Measurements from ENCODE around the gene CEP128.

DNA sequence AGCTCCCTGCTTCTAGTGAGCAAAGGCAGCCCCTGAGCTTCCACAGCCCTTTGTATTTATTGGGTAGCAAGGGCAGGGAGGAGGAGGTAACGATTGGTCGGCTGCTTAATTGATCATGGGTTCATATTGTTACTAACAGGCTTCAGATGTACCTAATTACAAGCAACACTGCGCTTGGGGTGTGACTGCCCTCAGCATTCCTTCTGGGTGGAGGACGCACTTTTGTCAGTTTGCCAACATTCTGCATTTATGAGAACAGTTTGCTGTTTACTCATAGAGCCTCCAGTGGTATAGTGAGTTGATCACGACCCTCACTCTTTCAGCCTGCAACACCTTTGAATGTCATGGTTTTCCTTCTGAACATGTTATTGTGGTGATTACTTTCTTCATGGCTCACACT is 23.5 kb upstream of the CEP128 start:
- TF ChIP-seq, protein P1, sequence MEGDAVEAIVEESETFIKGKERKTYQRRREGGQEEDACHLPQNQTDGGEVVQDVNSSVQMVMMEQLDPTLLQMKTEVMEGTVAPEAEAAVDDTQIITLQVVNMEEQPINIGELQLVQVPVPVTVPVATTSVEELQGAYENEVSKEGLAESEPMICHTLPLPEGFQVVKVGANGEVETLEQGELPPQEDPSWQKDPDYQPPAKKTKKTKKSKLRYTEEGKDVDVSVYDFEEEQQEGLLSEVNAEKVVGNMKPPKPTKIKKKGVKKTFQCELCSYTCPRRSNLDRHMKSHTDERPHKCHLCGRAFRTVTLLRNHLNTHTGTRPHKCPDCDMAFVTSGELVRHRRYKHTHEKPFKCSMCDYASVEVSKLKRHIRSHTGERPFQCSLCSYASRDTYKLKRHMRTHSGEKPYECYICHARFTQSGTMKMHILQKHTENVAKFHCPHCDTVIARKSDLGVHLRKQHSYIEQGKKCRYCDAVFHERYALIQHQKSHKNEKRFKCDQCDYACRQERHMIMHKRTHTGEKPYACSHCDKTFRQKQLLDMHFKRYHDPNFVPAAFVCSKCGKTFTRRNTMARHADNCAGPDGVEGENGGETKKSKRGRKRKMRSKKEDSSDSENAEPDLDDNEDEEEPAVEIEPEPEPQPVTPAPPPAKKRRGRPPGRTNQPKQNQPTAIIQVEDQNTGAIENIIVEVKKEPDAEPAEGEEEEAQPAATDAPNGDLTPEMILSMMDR (IDR thresholded peaks at IDR 0.05; ENCODE audit: low read depth, low read length, poor library complexity, severe bottlenecking): no peak
- TF ChIP-seq EZH2phosphoT487 (IDR thresholded peaks at IDR 0.05; ENCODE audit: borderline replicate concordance, low read length): no peak
